ENCODE results near the gene SPTAN1. TPM values are rescaled to one million over a fixed set of nuclear protein-coding genes. Genes with fewer than 3 reads are reported as not detected.

The SPTAN1 gene
- total RNA-seq, 1 donor from 2014 or later: 810 TPM

DNA sequence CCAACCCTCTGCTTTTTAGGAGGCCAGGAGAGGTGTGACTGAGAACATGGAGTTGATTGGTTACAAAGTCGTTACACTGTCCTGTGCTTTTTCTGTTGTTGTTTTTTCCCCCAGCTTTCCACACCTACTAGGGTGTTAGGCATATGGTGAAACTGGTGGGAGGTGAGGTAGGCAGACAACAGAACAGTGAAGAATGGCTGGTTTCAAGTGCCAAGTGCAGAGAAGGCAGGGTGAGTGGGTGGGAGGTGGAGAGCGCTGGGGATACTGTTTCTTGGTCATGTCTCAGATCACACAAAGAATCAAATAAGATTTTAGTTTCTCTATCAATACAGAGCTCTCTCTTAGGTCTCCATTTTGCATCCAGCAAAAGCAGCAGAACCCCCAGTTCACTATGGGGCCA lies 2.2 kb upstream of the SPTAN1 start:
- no peaks in the 10 kb centered on the region for H3K9me3 Mint-ChIP-seq (ENCODE audit: unreplicated experiment)
- H3K36me3 Mint-ChIP-seq (ENCODE audit: low read depth, unreplicated experiment): no peaks in the 10 kb centered on the region
- no peak for TF ChIP-seq CTCF (IDR thresholded peaks at IDR 0.05; ENCODE audit: unreplicated experiment)
- peaks cover 7% of the 10 kb centered on the region for H3K27me3 Mint-ChIP-seq (ENCODE audit: unreplicated experiment)
- H3K4me3 Mint-ChIP-seq (ENCODE audit: unreplicated experiment): peak overlapping the region; percentile 56
- H3K4me1 Mint-ChIP-seq (ENCODE audit: unreplicated experiment): peaks cover 16% of the 10 kb centered on the region
- DNase-seq (ENCODE audit: low spot score): no peak
- H3K27ac Mint-ChIP-seq (ENCODE audit: unreplicated experiment): peak overlapping the region; percentile 5

DNA sequence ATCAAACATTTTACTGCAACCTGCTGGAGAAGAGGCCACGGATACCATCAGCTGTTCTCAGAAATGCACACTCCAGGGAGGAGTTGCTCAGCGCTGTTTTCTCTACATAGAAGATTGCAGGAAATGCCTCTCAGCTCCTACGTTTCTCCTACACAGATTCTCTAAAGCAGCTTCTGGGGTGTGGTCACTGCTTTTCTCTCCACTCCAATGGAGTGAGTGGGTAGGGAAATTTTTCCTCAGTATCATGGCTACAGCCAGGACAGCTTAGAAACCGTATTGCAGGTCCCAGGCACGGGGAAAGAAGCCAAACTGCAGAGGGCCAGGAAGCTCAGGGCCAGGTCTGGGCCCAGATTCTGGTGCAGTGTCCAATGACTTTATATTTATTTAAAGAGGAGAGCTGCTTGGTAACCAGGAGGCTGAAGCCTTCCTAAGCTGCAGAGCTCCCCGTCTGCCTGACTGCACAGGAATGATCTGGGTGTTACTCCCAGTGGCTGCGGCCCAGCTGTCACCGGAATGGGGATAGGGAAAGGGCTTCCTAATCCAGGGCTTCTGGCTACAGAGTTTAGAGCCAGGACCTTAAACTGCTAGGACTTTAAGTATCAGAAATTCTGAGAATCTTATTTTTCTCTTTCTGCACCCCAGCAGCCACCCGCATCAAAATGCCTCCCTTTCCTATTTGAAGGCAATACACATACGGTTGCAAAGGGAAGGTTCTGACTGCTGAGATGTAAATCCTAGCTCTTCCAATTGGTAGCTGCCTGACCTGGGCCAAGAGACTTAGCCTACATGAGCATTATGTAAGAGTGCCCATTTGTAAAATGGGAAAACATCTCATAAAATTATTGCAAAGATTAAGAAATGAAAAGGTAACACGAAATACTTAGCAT lies 1.4 kb upstream of the SPTAN1 start:
- Mint-ChIP-seq H3K4me3 (ENCODE audit: unreplicated experiment) (peak overlapping the region; percentile 94), H3K36me3 (ENCODE audit: low read depth, unreplicated experiment) (no peaks in the 10 kb centered on the region), H3K4me1 (ENCODE audit: unreplicated experiment) (peaks cover 16% of the 10 kb centered on the region), H3K27me3 (ENCODE audit: unreplicated experiment) (peaks cover 7% of the 10 kb centered on the region), H3K27ac (ENCODE audit: unreplicated experiment) (peak overlapping the region; percentile 96), H3K9me3 (ENCODE audit: unreplicated experiment) (no peaks in the 10 kb centered on the region)
- no peak for DNase-seq (ENCODE audit: low spot score)
- TF ChIP-seq CTCF (IDR thresholded peaks at IDR 0.05; ENCODE audit: unreplicated experiment): no peak

- Mint-ChIP-seq H3K27ac (ENCODE audit: unreplicated experiment) (peak overlapping the region; percentile 96), H3K4me3 (ENCODE audit: unreplicated experiment) (peak overlapping the region; percentile 94), H3K36me3 (ENCODE audit: low read depth, unreplicated experiment) (no peaks in the 10 kb centered on the region), H3K27me3 (ENCODE audit: unreplicated experiment) (peaks cover 7% of the 10 kb centered on the region), H3K9me3 (ENCODE audit: unreplicated experiment) (no peaks in the 10 kb centered on the region), H3K4me1 (ENCODE audit: unreplicated experiment) (peaks cover 19% of the 10 kb centered on the region)
- no peak for DNase-seq (ENCODE audit: low spot score)
- TF ChIP-seq CTCF (IDR thresholded peaks at IDR 0.05; ENCODE audit: unreplicated experiment): no peak
Measured at GRCh38 chr9:128551657-128552152, 682 bp upstream of the SPTAN1 start.

GRCh38 chr9:128552744-128553440 lies 505 bp downstream of the SPTAN1 start:
- Mint-ChIP-seq H3K27ac (ENCODE audit: unreplicated experiment) (no peak overlapping the region), H3K27me3 (ENCODE audit: unreplicated experiment) (peaks cover 7% of the 10 kb centered on the region), H3K4me1 (ENCODE audit: unreplicated experiment) (peaks cover 28% of the 10 kb centered on the region), H3K36me3 (ENCODE audit: low read depth, unreplicated experiment) (no peaks in the 10 kb centered on the region), H3K9me3 (ENCODE audit: unreplicated experiment) (no peaks in the 10 kb centered on the region), H3K4me3 (ENCODE audit: unreplicated experiment) (no peak overlapping the region)
- no peak for TF ChIP-seq CTCF (IDR thresholded peaks at IDR 0.05; ENCODE audit: unreplicated experiment)
- DNase-seq (ENCODE audit: low spot score): no peak
